Measurements from ENCODE around the gene CSTA. TPM values are rescaled to one million over a fixed set of nuclear protein-coding genes. Genes with fewer than 3 reads are reported as not detected.

CSTA gene
- total RNA-seq, 3 donors from 2014 or later, result 9.1 to 40.3 (median 15.7) TPM

GRCh38 chr3:122312826-122313225, 12.2 kb upstream of the CSTA start:
- intact Hi-C loops (cut with DNase I; ENCODE audit: low total_unique reads), result no loop called here

GRCh38 chr3:122313281-122313680, 11.8 kb upstream of the CSTA start:
- H3K36me3 ChIP-seq, result no peaks in the 10 kb centered on the region
- H3K4me1 ChIP-seq, result no peaks in the 10 kb centered on the region
- H3K9me3 ChIP-seq, result no peaks in the 10 kb centered on the region
- H3K4me3 ChIP-seq, result no peak overlapping the region
- intact Hi-C loops (cut with DNase I; ENCODE audit: low total_unique reads), result no loop called here
- H3K27me3 ChIP-seq, result no peaks in the 10 kb centered on the region
- no peak for TF ChIP-seq POLR2AphosphoS5 (IDR thresholded peaks at IDR 0.05)
- TF ChIP-seq CTCF (IDR thresholded peaks at IDR 0.05), result no peak
- TF ChIP-seq POLR2A (IDR thresholded peaks at IDR 0.05), result no peak
- no peak for DNase-seq (ENCODE audit: low spot score in 2 of 2)
- no peak overlapping the region for H3K27ac ChIP-seq

More at GRCh38 chr3:122312826-122313225, 12.2 kb upstream of the CSTA start:
- no peak for DNase-seq (ENCODE audit: low spot score in 2 of 2)
- no peaks in the 10 kb centered on the region for H3K27me3 ChIP-seq
- no peak for TF ChIP-seq CTCF (IDR thresholded peaks at IDR 0.05)
- TF ChIP-seq POLR2A (IDR thresholded peaks at IDR 0.05), result no peak
- TF ChIP-seq POLR2AphosphoS5 (IDR thresholded peaks at IDR 0.05), result no peak
- H3K4me3 ChIP-seq, result no peak overlapping the region
- no peak overlapping the region for H3K27ac ChIP-seq
- no peaks in the 10 kb centered on the region for H3K4me1 ChIP-seq
- H3K9me3 ChIP-seq, result no peaks in the 10 kb centered on the region
- H3K36me3 ChIP-seq, result no peaks in the 10 kb centered on the region

GRCh38 chr3:122314228-122314876, 10.7 kb upstream of the CSTA start:
- no peak for TF ChIP-seq CTCF (IDR thresholded peaks at IDR 0.05)
- TF ChIP-seq POLR2A (IDR thresholded peaks at IDR 0.05), result no peak
- no peak for TF ChIP-seq POLR2AphosphoS5 (IDR thresholded peaks at IDR 0.05)
- H3K36me3 ChIP-seq, result no peaks in the 10 kb centered on the region
- intact Hi-C loops (cut with DNase I; ENCODE audit: low total_unique reads), result no loop called here
- no peak overlapping the region for H3K27ac ChIP-seq
- DNase-seq (ENCODE audit: low spot score in 2 of 2), result no peak
- H3K4me3 ChIP-seq, result no peak overlapping the region
- no peaks in the 10 kb centered on the region for H3K9me3 ChIP-seq
- no peaks in the 10 kb centered on the region for H3K4me1 ChIP-seq
- no peaks in the 10 kb centered on the region for H3K27me3 ChIP-seq

GRCh38 chr3:122315619-122316018, 9.4 kb upstream of the CSTA start:
- Histone ChIP-seq H3K9me3 (no peaks in the 10 kb centered on the region), H3K27ac (no peak overlapping the region), H3K4me1 (no peaks in the 10 kb centered on the region), H3K27me3 (no peaks in the 10 kb centered on the region), H3K36me3 (no peaks in the 10 kb centered on the region), H3K4me3 (no peak overlapping the region)
- no peak for TF ChIP-seq POLR2A (IDR thresholded peaks at IDR 0.05)
- DNase-seq (ENCODE audit: low spot score in 2 of 2), result no peak
- intact Hi-C loops (cut with DNase I; ENCODE audit: low total_unique reads), result no loop called here

GRCh38 chr3:122316368-122316767, 8.7 kb upstream of the CSTA start:
- intact Hi-C loops (cut with DNase I; ENCODE audit: low total_unique reads), result no loop called here
- Histone ChIP-seq H3K4me1 (no peaks in the 10 kb centered on the region), H3K9me3 (no peaks in the 10 kb centered on the region), H3K36me3 (no peaks in the 10 kb centered on the region), H3K27me3 (no peaks in the 10 kb centered on the region), H3K4me3 (no peak overlapping the region), H3K27ac (no peak overlapping the region)
- no peak for TF ChIP-seq POLR2A (IDR thresholded peaks at IDR 0.05)
- no peak for TF ChIP-seq CTCF (IDR thresholded peaks at IDR 0.05)
- TF ChIP-seq POLR2AphosphoS5 (IDR thresholded peaks at IDR 0.05), result no peak
- no peak for DNase-seq (ENCODE audit: low spot score in 2 of 2)
